A549 (cell line): ENCODE measurements around the gene HOXC12. TPM values are rescaled to one million over a fixed set of nuclear protein-coding genes. Genes with fewer than 3 reads are reported as not detected.

Experiments
- ATAC-seq, 2 experiments: fragments of 200-7000 bp in 1 of 2; fragments of >200 bp in 1 of 2; cut with Nextera tagmentation in 1 of 2; cut with Tn5 transposase in 1 of 2; 3 replicates each; pipeline versions ENCODE4 v1.8.0 to v1.9.1; 2018 to 2020; ENCODE audit warnings: mild to moderate bottlenecking in 1 of 2, moderate library complexity in 1 of 2
- CTCF ChIA-PET: fragments of 300-600 bp; sonication (Branson Sonifier 250); formaldehyde crosslinking; extraction: SDS; loops from one replicate; lab custom pipeline; 2021; ENCODE audit warnings: antibody characterized with exemption, inconsistent platforms; lab: Yijun Ruan, JAX
- POLR2A ChIA-PET: fragments of 350-600 bp; formaldehyde crosslinking; extraction: SDS; loops from one replicate; lab custom pipeline; 2021; ENCODE audit warnings: antibody characterized with exemption, inconsistent platforms; lab: Yijun Ruan, JAX
- DNase-seq, 2 experiments: peaks; one replicate each; pipeline versions ENCODE4 v3.0.0 to v3.0.0-alpha.2; 2011 to 2016; ENCODE audit warnings: low read depth in 1 of 2, low spot score in 1 of 2
- FAIRE-seq: peaks from 2 replicates; lab custom pipeline; 2011; peaks lifted over from hg19 to GRCh38; lab: Jason Lieb, UNC
- H3K27ac ChIP-seq, 2 experiments: fragments of >200 bp; sonication (Bioruptor Twin); formaldehyde crosslinking; 3 replicates each; pipeline ENCODE4 v1.5.1; 2016 to 2017
- H3K4me1 ChIP-seq: fragments of >200 bp; sonication (Bioruptor Twin); formaldehyde crosslinking; 3 replicates; pipeline ENCODE4 v1.6.1; 2016
- H3K4me2 ChIP-seq: fragments of >200 bp; sonication (Bioruptor Twin); formaldehyde crosslinking; 3 replicates; pipeline ENCODE4 v1.6.1; 2016
- H3K4me3 ChIP-seq: fragments of >200 bp; sonication (Bioruptor Twin); formaldehyde crosslinking; 3 replicates; pipeline ENCODE4 v1.5.1; 2016
- H3K9me3 ChIP-seq: fragments of >200 bp; sonication (Bioruptor Twin); formaldehyde crosslinking; 3 replicates; pipeline ENCODE4 v1.6.1; 2016
- CEBPB ChIP-seq, 2 experiments: fragments of >200 bp in 1 of 2; sonication (Bioruptor Twin) in 1 of 2; formaldehyde crosslinking in 1 of 2; IDR thresholded peaks; 2 replicates each; pipeline ENCODE4 v1.6.1; 2012 to 2016
- EHMT2 ChIP-seq: fragments of 200-600 bp; sonication (generic); IDR thresholded peaks from 2 replicates; pipeline ENCODE4 v1.6.1; 2016; ENCODE audit warnings: antibody characterized with exemption, low read depth, mild to moderate bottlenecking, moderate library complexity
- EP300 ChIP-seq, 2 experiments: fragments of >200 bp; sonication (Bioruptor Twin); formaldehyde crosslinking; IDR thresholded peaks; 2 replicates in 1 of 2; 3 replicates in 1 of 2; pipeline ENCODE4 v1.6.1; 2016 to 2017
- FOSL2 ChIP-seq, 2 experiments: fragments of 450-650 bp in 1 of 2; fragments of >200 bp in 1 of 2; sonication (Bioruptor Twin) in 1 of 2; formaldehyde crosslinking; IDR thresholded peaks; 2 replicates each; pipeline versions ENCODE4 v1.5.0 to v1.6.1; 2016 to 2020; ENCODE audit warnings: mild to moderate bottlenecking in 1 of 2, moderate library complexity in 1 of 2
- GATA3 ChIP-seq: IDR thresholded peaks from 2 replicates; pipeline ENCODE4 v1.6.1; 2012; ENCODE audit warnings: borderline replicate concordance
- HOXA7 ChIP-seq: fragments of 250-450 bp; sonication (Bioruptor Pico); IDR thresholded peaks from 2 replicates; pipeline ENCODE4 v1.5.0; 2020; ENCODE audit warnings: mild to moderate bottlenecking, moderate library complexity
- HOXB5 ChIP-seq: fragments of 250-450 bp; sonication (Bioruptor Pico); IDR thresholded peaks from 2 replicates; pipeline ENCODE4 v1.5.0; 2020; ENCODE audit warnings: mild to moderate bottlenecking, moderate library complexity
- MAZ ChIP-seq: fragments of 150-350 bp; IDR thresholded peaks from 2 replicates; pipeline ENCODE4 v1.6.1; 2014; ENCODE audit warnings: antibody characterized with exemption, low read depth, low read length, borderline replicate concordance
- NFE2L2 ChIP-seq: fragments of 150-350 bp; conservative IDR thresholded peaks from 2 replicates; pipeline ENCODE4 v1.6.1; 2014; ENCODE audit warnings: low read length
- NPAS2 ChIP-seq: fragments of 250-450 bp; sonication (Bioruptor Pico); IDR thresholded peaks from 2 replicates; pipeline ENCODE4 v1.8.0; 2022; ENCODE audit warnings: mild to moderate bottlenecking, moderate library complexity, borderline replicate concordance
- POLR2A ChIP-seq: IDR thresholded peaks from 2 replicates; pipeline ENCODE4 v1.6.1; 2012; ENCODE audit warnings: mild to moderate bottlenecking, low read length
- RAD21 ChIP-seq, 2 experiments: fragments of >200 bp in 1 of 2; sonication (Bioruptor Twin) in 1 of 2; formaldehyde crosslinking in 1 of 2; IDR thresholded peaks in 1 of 2; conservative IDR thresholded peaks in 1 of 2; 2 replicates in 1 of 2; 3 replicates in 1 of 2; pipeline ENCODE4 v1.6.1; 2012 to 2018; ENCODE audit warnings: inconsistent platforms in 1 of 2
- SREBF2 ChIP-seq: fragments of 450-650 bp; IDR thresholded peaks from 2 replicates; pipeline ENCODE4 v1.6.1; 2014; ENCODE audit warnings: mild to moderate bottlenecking, moderate library complexity
- ZSCAN20 ChIP-seq: fragments of 250-450 bp; sonication (Bioruptor Pico); IDR thresholded peaks from 2 replicates; pipeline ENCODE4 v1.8.0; 2022; ENCODE audit warnings: mild to moderate bottlenecking, moderate library complexity
- WGBS: methylation state at CpG from one replicate; pipeline ENCODE4 v1.1.6; 2017; ENCODE audit errors: missing lambda C conversion rate; 5-methylcytosine and 5-hydroxymethylcytosine counted together
- polyA plus RNA-seq, 4 experiments: library from polyadenylated mRNA; depleted of rRNA in 3 of 4; stranded (reverse); fragments of >200 nt; fragmentation: RNase III in 1 of 4; extraction: RNeasy Plus Mini Kit Qiagen cat#74134 plus additional on column Dnase treatment in 1 of 4; gene quantifications; 2 replicates in 3 of 4; 3 replicates in 1 of 4; pipeline ENCODE4 v1.2.3, GENCODE V29; 2011 to 2017
- TF ChIP-seq, protein P1 (sequence below): IDR thresholded peaks from 2 replicates; pipeline ENCODE4 v1.6.1; 2012; ENCODE audit warnings: low read depth, borderline replicate concordance
- TF ChIP-seq, protein P2 (sequence below): fragments of 200-600 bp; sonication (generic); IDR thresholded peaks from 2 replicates; pipeline ENCODE4 v1.6.1; 2016; ENCODE audit warnings: antibody characterized with exemption, mild to moderate bottlenecking, moderate library complexity
- TF ChIP-seq, protein P3 (sequence below): fragments of >200 bp; sonication (Bioruptor Twin); formaldehyde crosslinking; IDR thresholded peaks from 3 replicates; pipeline ENCODE4 v1.6.1; 2016

HOXC12 gene
- polyA plus RNA-seq, 2 of the 4 experiments (the other 2 are of a cell fraction), result not detected

DNA sequence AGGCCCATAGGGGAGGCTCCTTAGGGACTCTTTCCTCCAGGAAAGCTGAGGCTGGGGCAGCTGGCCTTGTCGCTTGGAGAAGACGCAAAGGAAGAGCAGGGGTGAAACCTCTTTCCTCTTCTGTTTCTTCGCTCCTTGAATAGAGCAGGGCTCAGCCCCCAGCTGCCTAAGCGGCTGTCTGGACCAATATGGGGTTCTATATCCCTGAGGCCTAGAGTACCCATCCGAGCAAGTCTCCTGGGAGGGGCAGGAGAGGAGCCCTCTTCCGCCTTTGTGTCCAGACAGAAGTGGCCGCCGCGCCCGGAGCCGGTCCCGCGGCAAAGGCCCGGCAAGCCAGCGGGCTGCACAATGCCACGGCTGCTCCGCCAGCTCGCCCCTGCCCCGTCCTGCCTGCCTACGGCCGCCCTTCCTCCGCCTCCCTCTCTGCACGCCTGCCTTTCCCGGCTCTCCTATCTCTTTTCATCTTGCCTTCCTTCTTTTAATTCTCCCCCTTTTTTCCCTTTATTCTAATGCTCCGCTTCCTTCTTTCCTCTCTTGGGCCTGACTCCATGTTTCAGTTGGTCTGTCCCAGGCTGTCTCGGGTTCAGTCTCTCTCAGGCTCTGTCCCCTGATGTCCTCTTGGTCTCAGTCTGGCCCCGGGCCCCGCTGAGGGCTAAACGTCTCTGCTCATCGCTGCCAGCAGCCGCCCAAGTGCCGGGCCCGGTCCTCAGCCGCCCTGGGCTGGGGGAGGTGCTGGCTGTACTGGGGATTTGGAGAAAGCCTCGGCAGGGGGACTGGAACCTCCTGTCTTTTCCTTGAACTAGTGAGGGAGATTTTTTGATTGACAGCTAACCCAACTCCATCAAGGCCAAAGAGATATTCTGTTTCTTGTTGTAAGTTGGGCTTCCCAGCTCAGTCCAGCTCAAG, 42.8 kb downstream of the HOXC12 start (continued):
- TF ChIP-seq EHMT2 (no peak), CEBPB (IDR thresholded peaks at IDR 0.05) (no peak), MAZ (no peak), HOXB5 (no peak), GATA3 (no peak), FOSL2 (IDR thresholded peaks at IDR 0.05) (no peak), FOSL2 (CRISPR knock-in tag; IDR thresholded peaks at IDR 0.05) (no peak), NPAS2 (no peak)
- TF ChIP-seq, protein P1, sequence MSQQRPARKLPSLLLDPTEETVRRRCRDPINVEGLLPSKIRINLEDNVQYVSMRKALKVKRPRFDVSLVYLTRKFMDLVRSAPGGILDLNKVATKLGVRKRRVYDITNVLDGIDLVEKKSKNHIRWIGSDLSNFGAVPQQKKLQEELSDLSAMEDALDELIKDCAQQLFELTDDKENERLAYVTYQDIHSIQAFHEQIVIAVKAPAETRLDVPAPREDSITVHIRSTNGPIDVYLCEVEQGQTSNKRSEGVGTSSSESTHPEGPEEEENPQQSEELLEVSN, result no peak

DNA sequence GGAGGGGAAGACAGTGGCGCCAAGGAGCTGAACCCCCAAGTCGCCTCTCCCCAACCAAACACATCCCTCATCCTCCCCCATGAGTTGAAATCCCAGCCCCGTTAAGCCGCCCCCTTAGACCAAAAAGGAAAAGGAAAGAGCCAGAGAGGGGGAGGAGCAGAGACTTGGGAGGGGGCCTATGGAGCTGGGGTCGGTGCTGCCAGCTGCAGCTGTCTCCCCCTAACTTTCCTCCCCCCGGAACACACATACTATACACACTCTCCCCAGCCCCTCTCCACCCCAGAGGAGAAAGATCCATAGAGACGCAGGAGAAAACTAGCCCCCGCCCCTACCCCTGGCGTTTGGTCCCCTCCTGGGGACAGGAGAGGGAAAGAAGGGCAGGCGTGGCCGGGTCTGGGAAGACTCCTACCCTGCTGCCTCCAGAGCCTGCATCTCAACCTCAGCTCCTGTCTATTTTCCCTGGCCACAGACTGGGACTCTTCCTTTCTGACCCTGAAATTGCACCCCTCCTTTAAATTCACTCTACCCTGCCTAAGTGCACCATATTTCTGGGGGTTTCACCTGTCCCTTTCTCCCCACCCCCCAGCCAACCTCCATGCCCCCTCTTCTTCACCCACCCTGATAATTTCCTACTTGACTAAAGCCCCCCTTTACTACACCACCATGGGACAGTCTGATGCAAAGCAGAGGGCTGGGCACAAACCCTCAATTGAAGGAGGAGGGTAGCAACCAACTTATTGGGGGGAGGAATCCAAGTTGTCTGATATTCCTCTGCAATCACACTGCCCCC, 43.6 kb downstream of the HOXC12 start:
- POLR2A ChIA-PET, result interaction anchor here (0.6 to 1.0 kb wide), 2 partner anchors 11 to 193 kb away, joined by 3 to 5 read pairs; no protein-coding TSS in a partner anchor

DNA sequence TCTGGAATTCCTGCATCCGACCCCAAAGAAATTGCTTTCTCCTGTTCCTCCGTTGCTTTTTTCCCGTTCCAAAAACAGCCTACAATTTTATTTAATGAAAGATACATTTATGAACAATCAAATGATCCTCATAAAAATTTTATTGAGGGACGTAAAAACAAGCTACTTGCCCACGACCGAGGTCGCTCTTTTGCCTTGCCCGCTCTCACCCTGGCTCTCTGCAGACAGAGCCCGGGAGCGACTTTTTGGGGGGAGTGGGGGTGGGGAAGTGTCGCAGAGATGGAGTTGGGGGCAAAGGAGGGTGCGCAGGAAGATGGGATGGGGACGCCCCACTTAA, 44.2 kb downstream of the HOXC12 start:
- Histone ChIP-seq H3K4me3 (peak overlapping the region; percentile 83), H3K9me3 (no peaks in the 10 kb centered on the region), H3K27ac (peak overlapping the region; percentile 93 to 96; a peak in 5 of 6 replicates), H3K4me2 (peak overlapping the region; percentile 87)
- no peak for DNase-seq
- FAIRE-seq, result no peak
- no peak for ATAC-seq
- 54% methylated on average over 13 of the region's 13 CpGs for WGBS
- no peak for TF ChIP-seq EHMT2
- TF ChIP-seq, protein P2, sequence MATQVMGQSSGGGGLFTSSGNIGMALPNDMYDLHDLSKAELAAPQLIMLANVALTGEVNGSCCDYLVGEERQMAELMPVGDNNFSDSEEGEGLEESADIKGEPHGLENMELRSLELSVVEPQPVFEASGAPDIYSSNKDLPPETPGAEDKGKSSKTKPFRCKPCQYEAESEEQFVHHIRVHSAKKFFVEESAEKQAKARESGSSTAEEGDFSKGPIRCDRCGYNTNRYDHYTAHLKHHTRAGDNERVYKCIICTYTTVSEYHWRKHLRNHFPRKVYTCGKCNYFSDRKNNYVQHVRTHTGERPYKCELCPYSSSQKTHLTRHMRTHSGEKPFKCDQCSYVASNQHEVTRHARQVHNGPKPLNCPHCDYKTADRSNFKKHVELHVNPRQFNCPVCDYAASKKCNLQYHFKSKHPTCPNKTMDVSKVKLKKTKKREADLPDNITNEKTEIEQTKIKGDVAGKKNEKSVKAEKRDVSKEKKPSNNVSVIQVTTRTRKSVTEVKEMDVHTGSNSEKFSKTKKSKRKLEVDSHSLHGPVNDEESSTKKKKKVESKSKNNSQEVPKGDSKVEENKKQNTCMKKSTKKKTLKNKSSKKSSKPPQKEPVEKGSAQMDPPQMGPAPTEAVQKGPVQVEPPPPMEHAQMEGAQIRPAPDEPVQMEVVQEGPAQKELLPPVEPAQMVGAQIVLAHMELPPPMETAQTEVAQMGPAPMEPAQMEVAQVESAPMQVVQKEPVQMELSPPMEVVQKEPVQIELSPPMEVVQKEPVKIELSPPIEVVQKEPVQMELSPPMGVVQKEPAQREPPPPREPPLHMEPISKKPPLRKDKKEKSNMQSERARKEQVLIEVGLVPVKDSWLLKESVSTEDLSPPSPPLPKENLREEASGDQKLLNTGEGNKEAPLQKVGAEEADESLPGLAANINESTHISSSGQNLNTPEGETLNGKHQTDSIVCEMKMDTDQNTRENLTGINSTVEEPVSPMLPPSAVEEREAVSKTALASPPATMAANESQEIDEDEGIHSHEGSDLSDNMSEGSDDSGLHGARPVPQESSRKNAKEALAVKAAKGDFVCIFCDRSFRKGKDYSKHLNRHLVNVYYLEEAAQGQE, result no peak
- TF ChIP-seq NFE2L2, result no peak
- no peak for TF ChIP-seq HOXA7 (CRISPR knock-in tag)
- TF ChIP-seq RAD21 (conservative IDR thresholded peaks at IDR 0.05 in 1 of 2, IDR thresholded peaks at IDR 0.05 in 1 of 2), result no peak
- TF ChIP-seq, protein P3, sequence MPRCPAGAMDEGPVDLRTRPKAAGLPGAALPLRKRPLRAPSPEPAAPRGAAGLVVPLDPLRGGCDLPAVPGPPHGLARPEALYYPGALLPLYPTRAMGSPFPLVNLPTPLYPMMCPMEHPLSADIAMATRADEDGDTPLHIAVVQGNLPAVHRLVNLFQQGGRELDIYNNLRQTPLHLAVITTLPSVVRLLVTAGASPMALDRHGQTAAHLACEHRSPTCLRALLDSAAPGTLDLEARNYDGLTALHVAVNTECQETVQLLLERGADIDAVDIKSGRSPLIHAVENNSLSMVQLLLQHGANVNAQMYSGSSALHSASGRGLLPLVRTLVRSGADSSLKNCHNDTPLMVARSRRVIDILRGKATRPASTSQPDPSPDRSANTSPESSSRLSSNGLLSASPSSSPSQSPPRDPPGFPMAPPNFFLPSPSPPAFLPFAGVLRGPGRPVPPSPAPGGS, result no peak
- no peak for TF ChIP-seq ZSCAN20 (CRISPR knock-in tag)
- TF ChIP-seq EP300 (IDR thresholded peaks at IDR 0.05), result no peak
- TF ChIP-seq, all 56 proteins: peak for 0
- H3K4me1 ChIP-seq, result peaks cover 14% of the 10 kb centered on the region
- CTCF ChIA-PET, result interaction anchor here (1.1 to 28.7 kb wide), 8 partner anchors 8 to 242 kb away, joined by 3 to 1074 read pairs (median 12); partner anchors contain the start of genes HOXC10, HOXC5, HOXC8 and SMUG1
- POLR2A ChIA-PET, result interaction anchor here (1.0 to 1.6 kb wide), 2 partner anchors 8 to 11 kb away, joined by 3 to 4 read pairs; no protein-coding TSS in a partner anchor

More for the DNA sequence above, 43.6 kb downstream of the HOXC12 start:
- Histone ChIP-seq H3K27ac (no peak overlapping the region), H3K4me3 (no peak overlapping the region), H3K4me2 (peak overlapping the region; percentile 87; the same call in 2 of the 3 replicates), H3K4me1 (peaks cover 14% of the 10 kb centered on the region), H3K9me3 (no peaks in the 10 kb centered on the region)
- no peak for FAIRE-seq
- TF ChIP-seq ZSCAN20 (CRISPR knock-in tag) (no peak), POLR2A (no peak), NFE2L2 (no peak), MAZ (no peak), SREBF2 (no peak)
- DNase-seq, result no peak
- CTCF ChIA-PET, result interaction anchor here (1.1 to 28.7 kb wide), 8 partner anchors 7 to 241 kb away, joined by 3 to 1074 read pairs (median 11); partner anchors contain the start of genes HOXC10, HOXC5 and SMUG1
- ATAC-seq, result no peak
- 81% methylated on average over 10 of the region's 11 CpGs for WGBS
